HG03175 (cell line): ENCODE results near the gene CHRNB1.
"Not testable (repeated sequence)": the region's sequence is repeated elsewhere in the genome, so short reads cannot be mapped to it uniquely, and the experiment has no call there.

ENCODE experiments used
- ATAC-seq: cut with Tn5 transposase; IDR thresholded peaks from one replicate; pipeline ENCODE4 v1.9.1; 2021; ENCODE audit warnings: mild to moderate bottlenecking, moderate library complexity; ENCODE audit not compliant: unreplicated experiment

CHRNB1 gene

GRCh38 chr17:7466639-7467341 lies 21.9 kb downstream of the CHRNB1 start:
- no peak for ATAC-seq

GRCh38 chr17:7467498-7467897 lies 22.6 kb downstream of the CHRNB1 start:
- no peak for ATAC-seq

- no peak for ATAC-seq
Measured at GRCh38 chr17:7468290-7468689, 23.4 kb downstream of the CHRNB1 start.

GRCh38 chr17:7468804-7469389 lies 24.0 kb downstream of the CHRNB1 start:
- no peak for ATAC-seq

GRCh38 chr17:7469843-7470242 lies 25.0 kb downstream of the CHRNB1 start:
- ATAC-seq = not testable (repeated sequence)

GRCh38 chr17:7470457-7470973 lies 25.7 kb downstream of the CHRNB1 start:
- ATAC-seq = not testable (repeated sequence)

- ATAC-seq = no peak
Measured at GRCh38 chr17:7471729-7472128, 26.9 kb downstream of the CHRNB1 start.

- ATAC-seq = not testable (repeated sequence)
Measured at GRCh38 chr17:7474767-7475166, 29.9 kb downstream of the CHRNB1 start.

GRCh38 chr17:7475764-7476422 lies 31.0 kb downstream of the CHRNB1 start:
- ATAC-seq = no peak

GRCh38 chr17:7476494-7476893 lies 31.6 kb downstream of the CHRNB1 start:
- no peak for ATAC-seq

GRCh38 chr17:7476951-7477350 lies 32.1 kb downstream of the CHRNB1 start:
- ATAC-seq = no peak

GRCh38 chr17:7477392-7478275 lies 32.8 kb downstream of the CHRNB1 start:
- ATAC-seq = no peak

GRCh38 chr17:7478276-7479212 lies 33.7 kb downstream of the CHRNB1 start:
- no peak for ATAC-seq

GRCh38 chr17:7479213-7480088 lies 34.6 kb downstream of the CHRNB1 start, which contains the start of gene ZBTB4:
Gene ZBTB4 (minus strand): TSS chr17:7479631. CDS start chr17:7466801, 12,830 bp downstream.
- ATAC-seq = no peak

GRCh38 chr17:7480089-7480384 lies 35.2 kb downstream of the CHRNB1 start:
- ATAC-seq = no peak

GRCh38 chr17:7481275-7481674 lies 36.4 kb downstream of the CHRNB1 start, which contains the start of gene SLC35G6:
Gene SLC35G6 (plus strand): TSS chr17:7481446. CDS start chr17:7481517, 71 bp downstream.
- not testable (repeated sequence) for ATAC-seq

- ATAC-seq = not testable (repeated sequence)
Measured at GRCh38 chr17:7481842-7482741, 37.2 kb downstream of the CHRNB1 start.

GRCh38 chr17:7482742-7483088 lies 37.9 kb downstream of the CHRNB1 start:
- ATAC-seq = not testable (repeated sequence)
